NCI-H146 treated with DMSO at 0.1 percent for 48 hours (cell line): ENCODE measurements around the gene LTB.

Experiments
- DNase-seq: peaks from one replicate; lab custom pipeline; 2025; ENCODE audit not compliant: unreplicated experiment; lab: John Stamatoyannopoulos, UW

The LTB gene

DNA sequence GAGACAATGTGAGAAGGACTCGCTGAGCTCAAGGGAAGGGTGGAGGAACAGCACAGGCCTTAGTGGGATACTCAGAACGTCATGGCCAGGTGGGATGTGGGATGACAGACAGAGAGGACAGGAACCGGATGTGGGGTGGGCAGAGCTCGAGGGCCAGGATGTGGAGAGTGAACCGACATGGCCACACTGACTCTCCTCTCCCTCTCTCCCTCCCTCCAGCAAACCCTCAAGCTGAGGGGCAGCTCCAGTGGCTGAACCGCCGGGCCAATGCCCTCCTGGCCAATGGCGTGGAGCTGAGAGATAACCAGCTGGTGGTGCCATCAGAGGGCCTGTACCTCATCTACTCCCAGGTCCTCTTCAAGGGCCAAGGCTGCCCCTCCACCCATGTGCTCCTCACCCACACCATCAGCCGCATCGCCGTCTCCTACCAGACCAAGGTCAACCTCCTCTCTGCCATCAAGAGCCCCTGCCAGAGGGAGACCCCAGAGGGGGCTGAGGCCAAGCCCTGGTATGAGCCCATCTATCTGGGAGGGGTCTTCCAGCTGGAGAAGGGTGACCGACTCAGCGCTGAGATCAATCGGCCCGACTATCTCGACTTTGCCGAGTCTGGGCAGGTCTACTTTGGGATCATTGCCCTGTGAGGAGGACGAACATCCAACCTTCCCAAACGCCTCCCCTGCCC, 5.2 kb downstream of the LTB start:
- DNase-seq: no peak

- DNase-seq: no peak
Measured at GRCh38 chr6:31575952-31576685, 6.1 kb downstream of the LTB start.

DNA sequence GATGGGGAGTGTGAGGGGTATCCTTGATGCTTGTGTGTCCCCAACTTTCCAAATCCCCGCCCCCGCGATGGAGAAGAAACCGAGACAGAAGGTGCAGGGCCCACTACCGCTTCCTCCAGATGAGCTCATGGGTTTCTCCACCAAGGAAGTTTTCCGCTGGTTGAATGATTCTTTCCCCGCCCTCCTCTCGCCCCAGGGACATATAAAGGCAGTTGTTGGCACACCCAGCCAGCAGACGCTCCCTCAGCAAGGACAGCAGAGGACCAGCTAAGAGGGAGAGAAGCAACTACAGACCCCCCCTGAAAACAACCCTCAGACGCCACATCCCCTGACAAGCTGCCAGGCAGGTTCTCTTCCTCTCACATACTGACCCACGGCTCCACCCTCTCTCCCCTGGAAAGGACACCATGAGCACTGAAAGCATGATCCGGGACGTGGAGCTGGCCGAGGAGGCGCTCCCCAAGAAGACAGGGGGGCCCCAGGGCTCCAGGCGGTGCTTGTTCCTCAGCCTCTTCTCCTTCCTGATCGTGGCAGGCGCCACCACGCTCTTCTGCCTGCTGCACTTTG, 6.8 kb downstream of the LTB start, which contains the start of gene TNF:
TSS of gene TNF (plus strand) at position 231 of the 567 bp plus-strand sequence. CDS start at position 408, 177 bp downstream.
- no peak for DNase-seq

DNA sequence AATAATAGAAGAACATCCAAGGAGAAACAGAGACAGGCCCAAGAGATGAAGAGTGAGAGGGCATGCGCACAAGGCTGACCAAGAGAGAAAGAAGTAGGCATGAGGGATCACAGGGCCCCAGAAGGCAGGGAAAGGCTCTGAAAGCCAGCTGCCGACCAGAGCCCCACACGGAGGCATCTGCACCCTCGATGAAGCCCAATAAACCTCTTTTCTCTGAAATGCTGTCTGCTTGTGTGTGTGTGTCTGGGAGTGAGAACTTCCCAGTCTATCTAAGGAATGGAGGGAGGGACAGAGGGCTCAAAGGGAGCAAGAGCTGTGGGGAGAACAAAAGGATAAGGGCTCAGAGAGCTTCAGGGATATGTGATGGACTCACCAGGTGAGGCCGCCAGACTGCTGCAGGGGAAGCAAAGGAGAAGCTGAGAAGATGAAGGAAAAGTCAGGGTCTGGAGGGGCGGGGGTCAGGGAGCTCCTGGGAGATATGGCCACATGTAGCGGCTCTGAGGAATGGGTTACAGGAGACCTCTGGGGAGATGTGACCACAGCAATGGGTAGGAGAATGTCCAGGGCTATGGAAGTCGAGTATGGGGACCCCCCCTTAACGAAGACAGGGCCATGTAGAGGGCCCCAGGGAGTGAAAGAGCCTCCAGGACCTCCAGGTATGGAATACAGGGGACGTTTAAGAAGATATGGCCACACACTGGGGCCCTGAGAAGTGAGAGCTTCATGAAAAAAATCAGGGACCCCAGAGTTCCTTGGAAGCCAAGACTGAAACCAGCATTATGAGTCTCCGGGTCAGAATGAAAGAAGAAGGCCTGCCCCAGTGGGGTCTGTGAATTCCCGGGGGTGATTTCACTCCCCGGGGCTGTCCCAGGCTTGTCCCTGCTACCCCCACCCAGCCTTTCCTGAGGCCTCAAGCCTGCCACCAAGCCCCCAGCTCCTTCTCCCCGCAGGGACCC, 7.8 kb downstream of the LTB start:
- DNase-seq: no peak

DNA sequence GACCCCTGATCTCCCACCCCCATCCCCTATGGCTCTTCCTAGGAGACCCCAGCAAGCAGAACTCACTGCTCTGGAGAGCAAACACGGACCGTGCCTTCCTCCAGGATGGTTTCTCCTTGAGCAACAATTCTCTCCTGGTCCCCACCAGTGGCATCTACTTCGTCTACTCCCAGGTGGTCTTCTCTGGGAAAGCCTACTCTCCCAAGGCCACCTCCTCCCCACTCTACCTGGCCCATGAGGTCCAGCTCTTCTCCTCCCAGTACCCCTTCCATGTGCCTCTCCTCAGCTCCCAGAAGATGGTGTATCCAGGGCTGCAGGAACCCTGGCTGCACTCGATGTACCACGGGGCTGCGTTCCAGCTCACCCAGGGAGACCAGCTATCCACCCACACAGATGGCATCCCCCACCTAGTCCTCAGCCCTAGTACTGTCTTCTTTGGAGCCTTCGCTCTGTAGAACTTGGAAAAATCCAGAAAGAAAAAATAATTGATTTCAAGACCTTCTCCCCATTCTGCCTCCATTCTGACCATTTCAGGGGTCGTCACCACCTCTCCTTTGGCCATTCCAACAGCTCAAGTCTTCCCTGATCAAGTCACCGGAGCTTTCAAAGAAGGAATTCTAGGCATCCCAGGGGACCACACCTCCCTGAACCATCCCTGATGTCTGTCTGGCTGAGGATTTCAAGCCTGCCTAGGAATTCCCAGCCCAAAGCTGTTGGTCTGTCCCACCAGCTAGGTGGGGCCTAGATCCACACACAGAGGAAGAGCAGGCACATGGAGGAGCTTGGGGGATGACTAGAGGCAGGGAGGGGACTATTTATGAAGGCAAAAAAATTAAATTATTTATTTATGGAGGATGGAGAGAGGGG, 8.8 kb downstream of the LTB start:
- no peak for DNase-seq

DNA sequence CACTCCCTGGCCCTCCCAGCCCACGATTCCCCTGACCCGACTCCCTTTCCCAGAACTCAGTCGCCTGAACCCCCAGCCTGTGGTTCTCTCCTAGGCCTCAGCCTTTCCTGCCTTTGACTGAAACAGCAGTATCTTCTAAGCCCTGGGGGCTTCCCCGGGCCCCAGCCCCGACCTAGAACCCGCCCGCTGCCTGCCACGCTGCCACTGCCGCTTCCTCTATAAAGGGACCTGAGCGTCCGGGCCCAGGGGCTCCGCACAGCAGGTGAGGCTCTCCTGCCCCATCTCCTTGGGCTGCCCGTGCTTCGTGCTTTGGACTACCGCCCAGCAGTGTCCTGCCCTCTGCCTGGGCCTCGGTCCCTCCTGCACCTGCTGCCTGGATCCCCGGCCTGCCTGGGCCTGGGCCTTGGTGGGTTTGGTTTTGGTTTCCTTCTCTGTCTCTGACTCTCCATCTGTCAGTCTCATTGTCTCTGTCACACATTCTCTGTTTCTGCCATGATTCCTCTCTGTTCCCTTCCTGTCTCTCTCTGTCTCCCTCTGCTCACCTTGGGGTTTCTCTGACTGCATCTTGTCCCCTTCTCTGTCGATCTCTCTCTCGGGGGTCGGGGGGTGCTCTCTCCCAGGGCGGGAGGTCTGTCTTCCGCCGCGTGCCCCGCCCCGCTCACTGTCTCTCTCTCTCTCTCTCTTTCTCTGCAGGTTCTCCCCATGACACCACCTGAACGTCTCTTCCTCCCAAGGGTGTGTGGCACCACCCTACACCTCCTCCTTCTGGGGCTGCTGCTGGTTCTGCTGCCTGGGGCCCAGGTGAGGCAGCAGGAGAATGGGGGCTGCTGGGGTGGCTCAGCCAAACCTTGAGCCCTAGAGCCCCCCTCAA, 9.9 kb downstream of the LTB start, which contains the start of gene LTA:
TSS of gene LTA (plus strand) at position 249 of the 871 bp plus-strand sequence. CDS start at position 703, 454 bp downstream.
- no peak for DNase-seq

DNA sequence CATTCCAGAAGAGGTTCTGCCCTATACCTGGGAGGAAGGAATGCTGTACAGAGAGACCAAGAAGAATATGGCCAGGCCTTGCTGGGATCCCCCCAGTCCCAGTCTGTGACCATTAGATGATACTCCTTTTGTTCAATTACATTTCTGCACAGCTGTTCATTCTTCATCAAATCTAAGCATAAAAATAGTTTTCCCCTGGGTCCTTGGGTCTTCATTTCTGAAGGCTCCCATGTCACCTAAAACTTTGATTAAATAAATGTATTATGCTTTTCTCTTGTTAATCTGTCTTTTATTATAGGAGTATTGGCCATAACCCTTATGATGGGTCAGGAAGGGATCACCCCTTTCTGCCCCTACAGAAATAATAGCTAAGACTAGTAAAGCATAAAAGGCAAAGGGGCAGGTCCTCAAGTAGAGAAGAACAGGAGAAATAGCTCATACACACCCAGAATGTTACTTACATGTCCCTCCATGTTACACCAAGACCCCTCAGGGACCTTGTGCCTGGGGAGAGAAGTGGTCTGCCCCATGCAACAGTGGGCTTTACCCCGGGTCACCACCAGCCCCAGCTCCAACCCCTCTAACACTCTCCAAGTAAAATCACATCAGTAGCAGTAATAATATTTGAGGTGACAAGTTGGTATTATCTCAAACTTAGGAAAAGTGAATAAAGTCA, 12.2 kb downstream of the LTB start:
- no peak for DNase-seq

GRCh38 chr6:31568537-31568961, 13.7 kb downstream of the LTB start:
- no peak for DNase-seq

DNA sequence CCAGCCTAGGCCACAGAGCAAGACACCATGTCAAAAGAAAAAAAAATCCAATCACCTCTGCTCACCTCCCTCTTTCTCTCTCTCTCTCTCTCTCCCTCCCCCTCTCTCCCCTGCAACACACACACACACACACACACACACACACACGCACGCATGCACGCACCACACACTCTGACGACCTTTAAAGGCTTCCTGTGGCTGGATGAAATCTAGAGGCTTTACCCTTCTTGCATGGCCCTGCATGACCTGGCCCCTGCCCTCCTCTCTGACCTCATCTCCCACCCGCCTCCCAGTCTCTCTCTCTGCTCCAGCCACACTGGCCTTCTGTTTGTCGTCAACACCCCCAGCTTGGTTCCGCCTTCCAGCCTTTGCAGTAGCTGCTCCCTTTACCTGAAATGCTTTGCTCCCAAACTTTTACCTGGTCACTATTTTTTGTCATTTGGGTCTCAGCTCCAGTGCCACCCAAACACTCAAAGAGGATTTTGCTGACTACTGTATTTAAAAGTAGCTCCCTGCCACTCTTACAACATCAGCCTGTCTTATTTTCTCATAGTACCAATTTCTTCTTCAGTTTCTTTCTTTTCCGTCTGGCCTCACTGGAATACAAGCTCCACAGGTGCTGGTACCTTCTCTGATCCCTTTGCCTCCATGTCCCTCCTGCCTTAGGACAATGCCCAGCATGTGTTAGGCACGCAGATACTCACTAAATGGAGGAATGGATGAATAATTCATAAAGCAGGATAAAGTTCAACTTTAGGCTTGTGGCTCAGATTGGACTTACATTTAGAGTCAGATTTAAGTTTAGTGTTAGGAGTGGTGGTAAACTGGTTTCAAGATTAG, 14.5 kb downstream of the LTB start:
- DNase-seq: no peak

DNA sequence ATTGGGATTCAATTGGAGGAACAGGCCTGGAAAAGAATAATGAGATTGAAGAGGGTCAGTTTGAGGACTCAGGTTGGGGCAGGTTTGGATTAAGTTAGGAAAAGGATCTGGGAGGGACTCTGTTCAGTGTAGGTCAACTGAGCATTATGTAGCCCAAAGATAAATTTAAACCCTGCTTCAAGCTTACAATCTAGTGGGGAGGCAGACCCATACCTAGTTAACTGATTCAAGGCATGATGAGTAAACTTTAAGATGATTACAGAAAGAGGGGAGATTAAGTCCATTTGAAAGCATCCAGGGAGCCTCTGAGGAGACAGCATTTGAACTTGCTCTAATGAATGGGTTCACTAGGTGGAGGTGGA, 21.5 kb downstream of the LTB start:
- DNase-seq: no peak

GRCh38 chr6:31559958-31560696, 22.1 kb downstream of the LTB start:
- no peak for DNase-seq

DNA sequence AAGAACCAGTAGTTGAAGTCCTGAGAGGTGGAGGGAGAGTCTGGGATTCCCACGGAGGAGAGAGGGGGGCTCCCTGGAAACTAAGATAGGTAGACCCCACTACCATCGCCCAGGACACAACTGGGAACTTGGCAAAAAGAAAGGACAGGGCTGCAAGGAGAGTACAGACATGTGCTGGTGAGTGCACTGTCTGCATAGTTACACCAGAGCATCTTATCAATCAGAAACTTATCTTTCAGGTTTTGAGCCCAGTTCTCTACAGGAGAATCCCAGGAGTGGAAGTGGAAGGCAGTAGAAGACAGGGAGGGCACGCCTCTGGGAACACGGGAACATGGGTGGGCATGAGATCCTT, 22.6 kb downstream of the LTB start:
- DNase-seq: no peak

DNA sequence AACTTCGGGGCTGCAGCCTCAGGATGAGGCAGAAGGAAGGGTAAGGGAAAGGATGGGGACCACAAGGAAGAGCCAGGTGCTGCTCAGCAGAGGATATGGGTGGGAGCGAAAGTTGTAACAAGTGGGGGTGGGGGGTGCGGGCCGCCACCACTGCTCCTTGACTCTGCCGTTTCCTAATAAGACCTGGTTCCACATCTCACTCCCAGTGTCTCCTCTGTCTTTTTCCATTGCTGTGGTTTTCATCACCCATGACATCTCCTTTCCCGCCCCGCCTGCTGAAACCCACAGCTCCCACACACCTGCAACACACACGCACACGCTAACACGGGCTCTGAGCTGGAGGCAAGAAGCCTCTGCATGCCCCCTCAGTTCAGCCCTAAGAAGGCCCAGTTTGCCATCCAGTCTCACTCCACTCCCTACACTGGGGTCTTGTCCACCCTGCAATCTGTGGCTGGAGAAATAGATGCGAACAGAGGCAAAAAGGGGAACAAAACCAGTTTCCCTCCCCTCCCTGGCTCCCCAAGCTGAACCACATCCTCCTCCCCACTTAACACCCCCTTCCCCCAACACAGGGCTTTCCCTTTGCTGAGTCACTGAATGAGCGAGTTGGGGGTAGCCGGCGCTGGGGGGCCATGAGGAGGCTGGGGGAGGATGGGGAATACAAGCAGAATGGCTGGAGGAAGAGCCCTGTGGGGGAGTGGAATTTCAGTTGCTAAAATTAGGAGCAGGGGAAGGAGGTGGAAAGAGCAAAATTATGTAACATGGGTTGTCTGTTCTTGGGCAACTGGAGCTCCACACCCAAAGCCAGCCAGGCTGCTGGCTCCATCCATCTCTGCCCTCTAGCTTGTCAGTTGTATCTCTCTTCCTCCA, 23.4 kb downstream of the LTB start:
- DNase-seq: no peak

- DNase-seq: no peak
Measured at GRCh38 chr6:31558318-31558625, 24.0 kb downstream of the LTB start.

GRCh38 chr6:31557443-31558317, 24.5 kb downstream of the LTB start:
- no peak for DNase-seq
